ENCODE measurements around the gene EXO1. TPM values are rescaled to one million over a fixed set of nuclear protein-coding genes. Genes with fewer than 3 reads are reported as not detected.
"Not testable (repeated sequence)": the region's sequence is repeated elsewhere in the genome, so short reads cannot be mapped to it uniquely, and the experiment has no call there.

Gene EXO1
- total RNA-seq, 1 experiment from 2014 or later = 32.9 TPM

GRCh38 chr1:241823925-241824324, 24.1 kb upstream of the EXO1 start (continued):
- no peak for TF ChIP-seq TCF7L2 (IDR thresholded peaks at IDR 0.05; ENCODE audit: borderline replicate concordance, extremely low read depth, insufficient read depth, insufficient read length)

GRCh38 chr1:241825581-241825980, 22.4 kb upstream of the EXO1 start:
- no TSS peak for BruUV-seq (replicated peaks)
- CTCF ChIA-PET = no interaction called here
- Histone ChIP-seq H3K9ac (ENCODE audit: low read length) (no peak overlapping the region), H4K20me1 (ENCODE audit: insufficient read depth) (no peaks in the 10 kb centered on the region), H3K4me2 (ENCODE audit: low read length) (no peak overlapping the region), H3K9me3 (ENCODE audit: control insufficient read depth in 1 of 2, insufficient read depth in 1 of 2, low read depth in 1 of 2, low read length in 2 of 2) (no peaks in the 10 kb centered on the region), H2AFZ (ENCODE audit: low read depth, low read length, poor library complexity, severe bottlenecking) (no peak overlapping the region), H3K27me3 (ENCODE audit: insufficient read depth, low read length) (no peaks in the 10 kb centered on the region), H3K4me1 (ENCODE audit: control insufficient read depth in 1 of 2, insufficient read depth in 2 of 2, low read length in 2 of 2) (no peaks in the 10 kb centered on the region), H3K36me3 (ENCODE audit: control insufficient read depth in 1 of 2, insufficient read depth in 2 of 2, low read length in 2 of 2) (no peaks in the 10 kb centered on the region), H3K4me3 (replicated peaks in 1 of 2; ENCODE audit: low read depth in 1 of 2, low read length in 2 of 2) (no peak overlapping the region), H3K79me2 (ENCODE audit: insufficient read depth, low read length) (no peaks in the 10 kb centered on the region), H3K27ac (ENCODE audit: low read depth, low read length) (no peak overlapping the region), H3K9me2 (ENCODE audit: insufficient read depth) (no peaks in the 10 kb centered on the region)
- POLR2A ChIA-PET = no interaction called here
- DNase-seq (ENCODE audit: low read depth, low spot score) (no peak), ATAC-seq (no peak)
- TF ChIP-seq POLR2A (IDR thresholded peaks at IDR 0.05; ENCODE audit: borderline replicate concordance, extremely low read depth, insufficient read depth, insufficient read length) (no peak), EGR1 (IDR thresholded peaks at IDR 0.05; ENCODE audit: low read depth) (no peak), SP1 (IDR thresholded peaks at IDR 0.05; ENCODE audit: low read depth) (no peak), CTCF (IDR thresholded peaks at IDR 0.05 in 2 of 3, conservative IDR thresholded peaks at IDR 0.05 in 1 of 3; ENCODE audit: borderline replicate concordance in 1 of 3, insufficient read depth in 1 of 3, low read depth in 2 of 3, low read length in 2 of 3) (no peak), CEBPB (IDR thresholded peaks at IDR 0.05; ENCODE audit: low read depth) (no peak), FOSL1 (IDR thresholded peaks at IDR 0.05; ENCODE audit: low read depth) (no peak), POLR2AphosphoS5 (IDR thresholded peaks at IDR 0.05; ENCODE audit: low read depth, low read length) (no peak), SRF (IDR thresholded peaks at IDR 0.05; ENCODE audit: low read depth) (no peak), SIN3A (IDR thresholded peaks at IDR 0.05; ENCODE audit: low read depth) (no peak), YY1 (IDR thresholded peaks at IDR 0.05; ENCODE audit: extremely low read depth, insufficient replicate concordance, low read depth, low read length) (no peak), ZFX (IDR thresholded peaks at IDR 0.05) (no peak)
- RAD21 ChIA-PET (ENCODE audit: low non-redundant PET in 1 of 2, low total read pairs in 2 of 2, uncharacterized antibody in 2 of 2, unreplicated experiment in 2 of 2) = no interaction called here
- intact Hi-C loops (cut with micrococcal nuclease) = no loop called here

GRCh38 chr1:241826613-241827012, 21.4 kb upstream of the EXO1 start:
- H3K27me3 ChIP-seq (ENCODE audit: insufficient read depth, low read length); DNase-seq (ENCODE audit: low read depth, low spot score); RAD21 ChIA-PET (ENCODE audit: low non-redundant PET in 1 of 2, low total read pairs in 2 of 2, uncharacterized antibody in 2 of 2, unreplicated experiment in 2 of 2); H3K4me3 ChIP-seq (replicated peaks in 1 of 2; ENCODE audit: low read depth in 1 of 2, low read length in 2 of 2); H3K4me2 ChIP-seq (ENCODE audit: low read length); CTCF ChIA-PET; BruUV-seq (replicated peaks); H3K9me2 ChIP-seq (ENCODE audit: insufficient read depth); H2AFZ ChIP-seq (ENCODE audit: low read depth, low read length, poor library complexity, severe bottlenecking); H4K20me1 ChIP-seq (ENCODE audit: insufficient read depth); H3K4me1 ChIP-seq (ENCODE audit: control insufficient read depth in 1 of 2, insufficient read depth in 2 of 2, low read length in 2 of 2); H3K36me3 ChIP-seq (ENCODE audit: control insufficient read depth in 1 of 2, insufficient read depth in 2 of 2, low read length in 2 of 2); H3K9me3 ChIP-seq (ENCODE audit: control insufficient read depth in 1 of 2, insufficient read depth in 1 of 2, low read depth in 1 of 2, low read length in 2 of 2); H3K27ac ChIP-seq (ENCODE audit: low read depth, low read length); H3K9ac ChIP-seq (ENCODE audit: low read length); POLR2A ChIA-PET; ATAC-seq; H3K79me2 ChIP-seq (ENCODE audit: insufficient read depth, low read length); intact Hi-C loops (cut with micrococcal nuclease): not testable (repeated sequence)

Measured in HCT116 (cell line).